Lung (tissue), 12 donors: ENCODE measurements around the gene SGO2. TPM values are rescaled to one million over a fixed set of nuclear protein-coding genes. Genes with fewer than 3 reads are reported as not detected.

Source experiments
- ATAC-seq: fragments of 200-7000 bp; cut with Tn5 transposase; one replicate; pipeline ENCODE4 v1.9.1; 2020; ENCODE audit warnings: moderate number of reproducible peaks; ENCODE audit not compliant: insufficient read depth, low FRiP score
- DNase-seq, 3 donors: peaks; one replicate each; pipeline ENCODE4 v3.0.0-alpha.2; 2013 to 2017
- H3K27ac ChIP-seq, 2 donors: one replicate each; pipeline ENCODE4 v1.5.1; 2013; ENCODE audit warnings: mild to moderate bottlenecking in 2 of 2, moderate library complexity in 2 of 2, control low read depth in 1 of 2, inconsistent platforms in 1 of 2, low read depth in 1 of 2, low read length in 1 of 2
- H3K27me3 ChIP-seq, 3 donors: one replicate each; pipeline ENCODE4 v1.5.1; 2013; ENCODE audit warnings: low read length in 2 of 3; ENCODE audit not compliant: control insufficient read depth in 3 of 3, insufficient read depth in 3 of 3
- H3K36me3 ChIP-seq, 4 donors: one replicate each; pipeline ENCODE4 v1.5.1; 2013; ENCODE audit warnings: low read length in 4 of 4, mild to moderate bottlenecking in 1 of 4, moderate library complexity in 1 of 4; ENCODE audit not compliant: control insufficient read depth in 4 of 4, insufficient read depth in 4 of 4
- H3K4me1 ChIP-seq, 5 donors: one replicate each; pipeline ENCODE4 v1.5.1; 2013; ENCODE audit warnings: low read length in 5 of 5, mild to moderate bottlenecking in 2 of 5, moderate library complexity in 1 of 5; ENCODE audit not compliant: control insufficient read depth in 5 of 5, insufficient read depth in 5 of 5
- H3K4me3 ChIP-seq: one replicate; pipeline ENCODE4 v1.5.1; 2013; ENCODE audit warnings: mild to moderate bottlenecking, control low read depth, moderate library complexity
- H3K9ac ChIP-seq, 2 donors: one replicate each; pipeline ENCODE4 v1.5.1; 2013; ENCODE audit warnings: low read length in 2 of 2, control low read depth in 1 of 2; ENCODE audit not compliant: insufficient read depth in 1 of 2
- H3K9me3 ChIP-seq, 4 donors: one replicate each; pipeline ENCODE4 v1.5.1; 2013; ENCODE audit warnings: low read length in 3 of 4, mild to moderate bottlenecking in 1 of 4, moderate library complexity in 1 of 4; ENCODE audit not compliant: control insufficient read depth in 4 of 4, insufficient read depth in 3 of 4
- CTCF ChIP-seq: IDR thresholded peaks from 2 replicates; pipeline ENCODE4 v1.5.1; 2012; ENCODE audit warnings: mild to moderate bottlenecking; ENCODE audit errors: control extremely low read depth, extremely low read depth
- WGBS, 2 donors: extraction: QIAGEN DNeasy Blood & Tissue Kit; methylation state at CpG; one replicate each; pipeline ENCODE4 v1.1.7; 2013; 5-methylcytosine and 5-hydroxymethylcytosine counted together
- polyA plus RNA-seq, 2 donors: library from polyadenylated mRNA; stranded (reverse); fragments of 200-250 nt; gene quantifications; one replicate each; pipeline ENCODE4 v1.2.1, GENCODE V29; 2013
- total RNA-seq, 2 donors: library from RNA; depleted of rRNA in 1 of 2; stranded (reverse); fragments of >200 nt in 1 of 2; gene quantifications; one replicate each; pipeline ENCODE4 v1.2.1, GENCODE V29; 2014 to 2021
- donor health status: control.
- donor health status: control.
- donor health status: Bipolar disorder and iron deficiency.
- donor health status: healthy.
- donor health status: DM: yes; HTN: yes; CAD: no.

SGO2 gene
- total and polyA plus RNA-seq, 4 donors = 0.57 to 7.2 (median 2.0) TPM

- Histone ChIP-seq H3K36me3 (peaks cover 0 to 5% (median 2%) of the 10 kb centered on the region in 4 donors), H3K27ac (no peak overlapping the region), H3K27me3 (no peaks in the 10 kb centered on the region), H3K9ac (no peak overlapping the region), H3K4me1 (peaks cover 0 to 27% (median 5%) of the 10 kb centered on the region in 5 donors), H3K9me3 (no peaks in the 10 kb centered on the region), H3K4me3 (no peak overlapping the region)
- WGBS, 2 donors = 85 to 97% methylated on average over 4 of the region's 4 CpGs
- ATAC-seq = no peak
- DNase-seq = no peak
- no peak for TF ChIP-seq CTCF
Observed at GRCh38 chr2:200613692-200614091, 87.7 kb downstream of the SGO2 start.

GRCh38 chr2:200614249-200614648 lies 88.2 kb downstream of the SGO2 start:
- TF ChIP-seq CTCF = no peak
- no peak for DNase-seq
- H3K4me3 ChIP-seq = no peak overlapping the region
- peaks cover 0 to 5% (median 2%) of the 10 kb centered on the region in 4 donors for H3K36me3 ChIP-seq
- H3K9me3 ChIP-seq = no peaks in the 10 kb centered on the region
- 88 to 94% methylated on average over 2 of the region's 2 CpGs for WGBS, 2 donors
- no peaks in the 10 kb centered on the region for H3K27me3 ChIP-seq
- ATAC-seq = no peak
- H3K9ac ChIP-seq = no peak overlapping the region
- H3K4me1 ChIP-seq = peaks cover 0 to 33% (median 8%) of the 10 kb centered on the region in 5 donors
- no peak overlapping the region for H3K27ac ChIP-seq

- ATAC-seq (no peak), DNase-seq (no peak)
- H3K4me1 ChIP-seq = peaks cover 0 to 38% (median 10%) of the 10 kb centered on the region in 5 donors
- H3K9me3 ChIP-seq = no peaks in the 10 kb centered on the region
- H3K27ac ChIP-seq = no peak overlapping the region
- WGBS, 2 donors = 59 to 81% methylated on average over 1 of the region's 1 CpG
- H3K9ac ChIP-seq = no peak overlapping the region
- H3K4me3 ChIP-seq = no peak overlapping the region
- H3K36me3 ChIP-seq = peaks cover 0 to 5% (median 2%) of the 10 kb centered on the region in 4 donors
- TF ChIP-seq CTCF = no peak
- H3K27me3 ChIP-seq = no peaks in the 10 kb centered on the region
Observed at GRCh38 chr2:200615247-200615646, 89.2 kb downstream of the SGO2 start.

- no peak for TF ChIP-seq CTCF
- Histone ChIP-seq H3K27me3 (no peaks in the 10 kb centered on the region), H3K9ac (peak overlapping the region in 1 of 2 donors; percentile 63), H3K4me3 (no peak overlapping the region), H3K9me3 (no peaks in the 10 kb centered on the region), H3K4me1 (peaks cover 0 to 38% (median 10%) of the 10 kb centered on the region in 5 donors), H3K36me3 (peaks cover 0 to 5% (median 2%) of the 10 kb centered on the region in 4 donors), H3K27ac (no peak overlapping the region)
- DNase-seq (no peak), ATAC-seq (no peak)
- WGBS, 2 donors = 79 to 84% methylated on average over 5 of the region's 5 CpGs
Observed at GRCh38 chr2:200616193-200616592, 90.2 kb downstream of the SGO2 start.
